BE2C (cell line): ENCODE results near the gene CD300LD.

Source experiments
- DNase-seq: peaks from one replicate; pipeline ENCODE4 v3.0.0-alpha.2; 2020
- H3K27me3 ChIP-seq: fragments of 250-450 bp; sonication (Bioruptor Pico); 2 replicates; pipeline ENCODE4 v1.5.1; 2020; ENCODE audit warnings: mild to moderate bottlenecking
- H3K36me3 ChIP-seq: fragments of 250-450 bp; sonication (Bioruptor Pico); 2 replicates; pipeline ENCODE4 v1.5.1; 2020; ENCODE audit warnings: mild to moderate bottlenecking
- H3K4me1 ChIP-seq: fragments of 250-450 bp; sonication (Bioruptor Pico); 2 replicates; pipeline ENCODE4 v1.5.1; 2020
- H3K4me3 ChIP-seq: 2 replicates; pipeline ENCODE4 v1.5.1; 2011; ENCODE audit warnings: low read depth, low read length
- H3K9me3 ChIP-seq: fragments of 250-450 bp; sonication (Bioruptor Pico); 2 replicates; pipeline ENCODE4 v1.5.1; 2020
- TF ChIP-seq, protein P1 (sequence below): IDR thresholded peaks from 2 replicates; pipeline ENCODE4 v1.5.1; 2012; ENCODE audit warnings: mild to moderate bottlenecking, low read depth, low read length

CD300LD gene

DNA sequence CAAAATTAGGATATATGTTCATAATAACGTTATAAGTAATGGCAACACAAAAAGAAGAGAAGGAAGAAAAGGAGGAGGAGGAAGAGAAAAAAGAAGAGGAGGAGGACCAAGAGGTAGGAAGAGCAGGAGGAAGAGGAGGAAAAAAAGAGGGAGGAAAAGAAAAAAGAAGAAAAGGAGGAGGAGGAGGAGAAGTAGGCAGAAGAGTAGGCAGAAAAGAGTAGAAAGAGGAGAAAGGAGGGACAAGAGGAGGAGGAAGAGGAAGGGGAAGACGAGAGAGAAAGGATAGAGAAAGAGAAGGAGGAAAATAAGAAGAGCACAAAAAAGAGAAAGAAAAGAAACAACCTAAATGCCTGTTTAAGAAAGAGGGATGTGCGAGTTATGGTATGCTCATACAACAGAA lies 55.2 kb downstream of the CD300LD start:
- H3K4me3 ChIP-seq: no peak overlapping the region
- H3K27me3 ChIP-seq: peaks cover 12% of the 10 kb centered on the region
- no peaks in the 10 kb centered on the region for H3K36me3 ChIP-seq
- no peaks in the 10 kb centered on the region for H3K4me1 ChIP-seq
- DNase-seq: no peak
- TF ChIP-seq, protein P1, sequence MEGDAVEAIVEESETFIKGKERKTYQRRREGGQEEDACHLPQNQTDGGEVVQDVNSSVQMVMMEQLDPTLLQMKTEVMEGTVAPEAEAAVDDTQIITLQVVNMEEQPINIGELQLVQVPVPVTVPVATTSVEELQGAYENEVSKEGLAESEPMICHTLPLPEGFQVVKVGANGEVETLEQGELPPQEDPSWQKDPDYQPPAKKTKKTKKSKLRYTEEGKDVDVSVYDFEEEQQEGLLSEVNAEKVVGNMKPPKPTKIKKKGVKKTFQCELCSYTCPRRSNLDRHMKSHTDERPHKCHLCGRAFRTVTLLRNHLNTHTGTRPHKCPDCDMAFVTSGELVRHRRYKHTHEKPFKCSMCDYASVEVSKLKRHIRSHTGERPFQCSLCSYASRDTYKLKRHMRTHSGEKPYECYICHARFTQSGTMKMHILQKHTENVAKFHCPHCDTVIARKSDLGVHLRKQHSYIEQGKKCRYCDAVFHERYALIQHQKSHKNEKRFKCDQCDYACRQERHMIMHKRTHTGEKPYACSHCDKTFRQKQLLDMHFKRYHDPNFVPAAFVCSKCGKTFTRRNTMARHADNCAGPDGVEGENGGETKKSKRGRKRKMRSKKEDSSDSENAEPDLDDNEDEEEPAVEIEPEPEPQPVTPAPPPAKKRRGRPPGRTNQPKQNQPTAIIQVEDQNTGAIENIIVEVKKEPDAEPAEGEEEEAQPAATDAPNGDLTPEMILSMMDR: no peak
- H3K9me3 ChIP-seq: no peaks in the 10 kb centered on the region; the same call in 1 of the 2 replicates

DNA sequence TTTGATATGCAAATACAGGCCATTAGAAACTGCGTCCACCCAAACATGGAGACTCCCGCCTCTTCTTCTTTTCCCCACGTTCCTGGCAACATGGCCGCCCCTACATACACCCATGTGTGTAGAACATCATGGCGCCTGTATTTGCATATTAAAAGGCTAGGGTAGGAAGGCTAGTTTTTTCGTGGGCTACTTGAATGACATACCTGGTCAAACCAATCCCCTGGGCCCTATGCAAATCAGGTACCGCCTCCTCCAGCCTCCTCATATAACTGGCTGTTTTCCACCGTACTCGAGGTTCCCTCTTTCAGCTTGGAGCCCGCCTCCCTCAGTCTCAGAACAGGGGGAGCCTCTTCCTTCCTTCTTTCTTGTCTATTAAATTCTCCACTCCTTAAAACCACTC lies 60.0 kb downstream of the CD300LD start:
- no peaks in the 10 kb centered on the region for H3K36me3 ChIP-seq
- peak; percentile 36 for DNase-seq
- peaks cover 17% of the 10 kb centered on the region for H3K27me3 ChIP-seq
- TF ChIP-seq, protein P1: no peak
- no peaks in the 10 kb centered on the region for H3K4me1 ChIP-seq
- H3K4me3 ChIP-seq: no peak overlapping the region
- no peaks in the 10 kb centered on the region; the same call in 1 of the 2 replicates for H3K9me3 ChIP-seq

DNA sequence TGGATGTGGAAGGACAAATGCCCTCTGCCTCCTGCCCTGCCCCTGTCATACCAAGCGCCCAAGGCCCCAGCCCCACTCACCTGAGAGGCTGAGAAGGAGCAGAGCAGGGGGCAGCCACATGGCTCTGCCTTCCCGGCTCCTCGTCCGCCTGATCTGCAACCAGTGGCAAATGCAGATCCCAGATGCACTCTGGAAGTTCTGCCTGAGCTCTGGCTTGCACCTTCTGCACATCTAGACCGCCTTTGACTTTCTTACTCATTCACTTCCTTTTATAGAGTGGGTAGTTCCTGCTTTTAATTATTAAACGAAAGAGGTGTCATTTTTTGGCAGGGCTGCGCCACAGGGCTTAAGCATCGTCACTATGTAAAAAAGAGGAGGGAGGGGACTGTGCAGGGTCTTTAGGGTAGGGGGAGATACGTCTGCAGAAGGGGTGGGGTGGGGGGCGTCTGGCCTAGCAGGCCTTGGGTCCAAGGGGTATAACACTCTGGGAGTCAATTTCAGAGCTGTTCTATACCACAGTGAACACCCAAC lies 60.8 kb downstream of the CD300LD start, which contains the start of gene CD300LB:
TSS of gene CD300LB (minus strand) at position 245 of the 531 bp plus-strand sequence. CDS start at position 120, 125 bp downstream.
- no peak for DNase-seq
- TF ChIP-seq, protein P1: no peak
- no peaks in the 10 kb centered on the region for H3K4me1 ChIP-seq
- H3K36me3 ChIP-seq: no peaks in the 10 kb centered on the region
- peaks cover 15% of the 10 kb centered on the region for H3K27me3 ChIP-seq
- H3K4me3 ChIP-seq: no peak within 1 kb of the TSS
- H3K9me3 ChIP-seq: no peaks in the 10 kb centered on the region; the same call in 1 of the 2 replicates

DNA sequence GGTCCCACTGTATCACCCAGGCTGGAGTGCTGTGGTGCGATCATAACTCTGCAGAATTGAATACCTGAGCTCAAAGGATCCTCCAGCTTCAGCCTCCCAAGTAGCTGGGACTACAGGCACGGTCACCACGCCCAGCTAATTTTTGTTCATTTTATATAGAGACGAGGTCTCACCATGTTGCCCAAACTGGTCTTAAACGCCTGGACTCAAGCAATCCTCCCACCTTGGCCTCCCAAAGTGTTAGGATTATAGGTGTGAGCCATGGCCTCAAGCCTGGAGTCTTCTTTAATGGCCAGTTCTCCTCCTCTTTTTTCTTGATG lies 61.3 kb downstream of the CD300LD start:
- Histone ChIP-seq H3K4me1 (no peaks in the 10 kb centered on the region), H3K36me3 (no peaks in the 10 kb centered on the region), H3K9me3 (no peaks in the 10 kb centered on the region; the same call in 1 of the 2 replicates), H3K27me3 (peaks cover 18% of the 10 kb centered on the region), H3K4me3 (no peak overlapping the region)
- TF ChIP-seq, protein P1: no peak
- DNase-seq: no peak
